22Rv1 (cell line): ENCODE results near the gene AMMECR1L.
A peak's percentile ranks its signal among the peaks of the same experiment; 100 is the strongest.

Experiments used
- H3K27ac ChIP-seq: fragments of 450-650 bp; 2 replicates; pipeline ENCODE4 v1.5.1; 2017
- ZFX ChIP-seq: fragments of 450-650 bp; IDR thresholded peaks from 2 replicates; pipeline ENCODE4 v1.6.1; 2017; ENCODE audit warnings: antibody characterized with exemption, borderline replicate concordance
- TF ChIP-seq, protein P1 (sequence below): fragments of 450-650 bp; IDR thresholded peaks from 2 replicates; pipeline ENCODE4 v1.5.1; 2017; ENCODE audit warnings: mild to moderate bottlenecking

The AMMECR1L gene

DNA sequence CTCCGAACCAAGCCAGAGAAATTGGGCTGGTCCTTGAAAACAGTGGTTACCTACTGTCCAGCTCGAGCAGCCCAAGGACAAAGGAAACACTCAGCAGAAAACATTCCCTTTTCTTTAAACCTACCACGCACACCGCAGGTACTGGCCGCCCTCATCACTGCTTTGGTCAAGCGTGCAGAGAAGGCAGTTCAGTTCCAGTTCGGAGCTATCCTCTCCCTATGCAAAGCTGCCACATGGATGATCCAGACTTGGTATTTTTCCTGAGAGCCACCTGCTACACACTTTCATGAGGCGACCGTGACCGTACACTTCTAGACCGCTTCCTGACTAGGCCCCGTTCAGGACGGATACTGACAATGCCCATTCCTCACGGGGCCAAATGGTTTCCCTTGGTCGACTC is 23.5 kb downstream of the AMMECR1L start:
- TF ChIP-seq, protein P1, sequence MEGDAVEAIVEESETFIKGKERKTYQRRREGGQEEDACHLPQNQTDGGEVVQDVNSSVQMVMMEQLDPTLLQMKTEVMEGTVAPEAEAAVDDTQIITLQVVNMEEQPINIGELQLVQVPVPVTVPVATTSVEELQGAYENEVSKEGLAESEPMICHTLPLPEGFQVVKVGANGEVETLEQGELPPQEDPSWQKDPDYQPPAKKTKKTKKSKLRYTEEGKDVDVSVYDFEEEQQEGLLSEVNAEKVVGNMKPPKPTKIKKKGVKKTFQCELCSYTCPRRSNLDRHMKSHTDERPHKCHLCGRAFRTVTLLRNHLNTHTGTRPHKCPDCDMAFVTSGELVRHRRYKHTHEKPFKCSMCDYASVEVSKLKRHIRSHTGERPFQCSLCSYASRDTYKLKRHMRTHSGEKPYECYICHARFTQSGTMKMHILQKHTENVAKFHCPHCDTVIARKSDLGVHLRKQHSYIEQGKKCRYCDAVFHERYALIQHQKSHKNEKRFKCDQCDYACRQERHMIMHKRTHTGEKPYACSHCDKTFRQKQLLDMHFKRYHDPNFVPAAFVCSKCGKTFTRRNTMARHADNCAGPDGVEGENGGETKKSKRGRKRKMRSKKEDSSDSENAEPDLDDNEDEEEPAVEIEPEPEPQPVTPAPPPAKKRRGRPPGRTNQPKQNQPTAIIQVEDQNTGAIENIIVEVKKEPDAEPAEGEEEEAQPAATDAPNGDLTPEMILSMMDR: no peak
- no peak for TF ChIP-seq ZFX
- no peak overlapping the region for H3K27ac ChIP-seq

DNA sequence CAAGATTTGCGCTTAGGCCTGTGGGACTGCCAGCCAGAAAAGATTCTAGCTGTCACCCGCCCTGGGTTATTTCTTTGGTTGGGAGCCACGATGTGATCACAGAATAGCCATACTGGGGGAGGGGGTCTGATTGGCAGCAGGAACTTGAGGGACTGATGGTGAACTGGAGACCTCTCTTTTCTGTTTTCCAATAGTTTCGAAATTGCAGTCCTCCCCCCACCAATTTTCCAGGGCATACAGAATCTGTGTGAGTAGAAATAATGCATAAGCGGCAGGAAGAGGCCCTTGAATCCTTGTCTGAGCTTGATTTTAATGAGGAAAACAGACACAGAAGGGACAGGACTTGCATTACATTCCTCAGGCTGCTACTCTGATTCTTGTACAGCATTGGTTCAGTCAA is 25.6 kb downstream of the AMMECR1L start:
- TF ChIP-seq ZFX: no peak
- TF ChIP-seq, protein P1: no peak
- peak overlapping the region; percentile 71 for H3K27ac ChIP-seq

DNA sequence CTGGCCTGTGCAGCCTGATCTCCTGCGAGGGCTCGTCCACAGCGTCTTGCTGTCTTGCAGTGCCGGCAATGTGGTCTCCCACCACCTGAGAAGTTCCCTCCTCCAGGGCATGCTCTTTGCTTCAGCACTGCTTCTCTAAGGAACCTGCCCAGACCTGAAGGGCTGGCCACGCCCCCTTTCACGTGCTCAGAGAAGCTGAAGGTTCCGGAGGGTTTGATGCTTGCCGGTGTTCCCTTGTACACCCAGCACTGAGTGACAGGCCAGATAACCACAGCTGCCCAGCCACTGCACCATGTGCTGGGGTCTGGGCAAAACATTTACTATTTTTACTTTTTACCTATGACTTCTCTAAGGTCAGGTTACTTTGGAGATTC is 26.1 kb downstream of the AMMECR1L start:
- peak overlapping the region; percentile 71 for H3K27ac ChIP-seq
- TF ChIP-seq, protein P1: no peak
- TF ChIP-seq ZFX: no peak

DNA sequence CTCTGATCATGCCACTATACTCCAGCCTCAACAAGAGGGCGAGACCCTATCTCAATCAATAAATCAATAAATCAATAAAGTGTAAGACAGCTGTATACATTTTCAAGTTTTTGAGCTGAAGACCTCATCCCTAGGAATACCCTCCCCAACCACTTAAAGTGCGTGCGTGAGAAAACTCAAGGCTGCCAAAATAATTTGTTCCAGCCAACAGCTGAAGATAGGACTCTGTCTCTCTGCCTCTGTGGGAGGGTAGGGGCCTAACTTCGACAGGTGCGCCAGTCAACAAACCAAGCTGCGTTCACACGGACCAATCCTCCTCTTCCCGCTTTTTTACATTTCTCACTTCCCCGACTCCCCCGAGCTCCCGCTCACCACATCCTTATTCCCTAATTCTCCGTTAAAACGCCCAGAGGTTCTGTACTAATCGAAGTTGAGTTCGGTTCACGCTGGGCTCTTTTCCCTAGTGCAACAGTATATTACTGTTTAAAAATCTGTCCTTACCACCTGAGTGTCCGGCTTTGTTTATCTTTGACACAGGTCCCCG is 28.4 kb downstream of the AMMECR1L start:
- TF ChIP-seq ZFX: no peak
- TF ChIP-seq, protein P1: no peak
- peak overlapping the region; percentile 71 for H3K27ac ChIP-seq

DNA sequence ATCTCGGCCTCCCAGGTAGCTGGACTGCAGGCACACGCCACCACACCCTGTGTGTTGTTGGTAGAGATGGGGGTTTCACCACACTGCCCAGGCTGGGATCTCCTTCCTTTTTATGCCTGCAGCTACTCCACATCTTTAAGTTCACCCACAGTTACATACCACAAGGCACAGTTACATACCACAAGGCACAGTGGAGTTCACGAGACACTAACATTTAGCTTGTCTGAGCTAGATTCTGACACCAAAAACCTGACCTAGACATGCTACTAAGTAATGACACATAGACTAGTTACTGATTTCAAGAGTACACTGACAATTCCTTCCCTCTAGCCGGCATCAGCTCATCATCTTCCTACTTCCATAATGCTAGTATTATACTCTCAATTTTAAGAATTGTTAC is 32.1 kb downstream of the AMMECR1L start:
- TF ChIP-seq ZFX: no peak
- TF ChIP-seq, protein P1: no peak
- no peak overlapping the region for H3K27ac ChIP-seq

DNA sequence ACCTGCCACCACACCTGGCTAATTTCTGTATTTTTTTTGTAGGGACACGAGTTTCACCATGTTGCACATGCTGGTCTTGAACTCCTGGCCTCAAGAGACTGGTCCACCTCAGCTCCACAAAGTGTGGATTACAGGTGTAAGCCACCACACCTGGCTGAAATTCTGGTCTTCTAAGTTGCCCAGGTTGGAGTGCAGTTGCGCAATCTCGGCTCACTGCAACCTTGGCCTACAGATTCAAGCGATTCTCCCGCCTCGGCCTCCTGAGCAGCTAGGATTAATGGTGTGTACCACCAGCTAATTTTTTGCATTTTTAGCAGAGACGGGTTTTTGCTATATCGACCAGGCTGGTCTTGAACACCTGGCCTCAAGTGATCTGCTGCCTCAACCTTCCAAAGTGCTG is 33.4 kb downstream of the AMMECR1L start:
- TF ChIP-seq, protein P1: no peak
- no peak for TF ChIP-seq ZFX

DNA sequence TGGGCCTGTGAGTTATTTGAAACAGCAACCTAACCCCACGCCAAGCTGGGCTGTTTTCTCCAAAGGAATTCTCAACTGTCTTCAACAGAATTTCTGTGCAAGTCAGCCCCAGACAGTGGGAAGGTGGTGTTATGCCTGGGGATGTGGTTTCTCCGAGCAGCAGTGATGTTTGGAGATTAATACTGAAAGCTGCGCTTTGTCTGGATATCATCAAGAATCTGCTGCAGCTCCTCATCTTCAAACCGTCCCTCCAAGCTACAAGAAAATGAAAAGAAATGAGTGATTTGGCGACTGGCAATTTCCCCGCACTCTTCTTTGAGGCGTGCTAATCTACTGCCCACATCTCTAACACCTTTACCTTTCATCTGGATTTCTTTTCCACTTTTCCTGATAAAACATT is 37.8 kb downstream of the AMMECR1L start:
- no peak overlapping the region for H3K27ac ChIP-seq
- no peak for TF ChIP-seq ZFX
- TF ChIP-seq, protein P1: no peak

More for the DNA sequence above, 33.4 kb downstream of the AMMECR1L start:
- H3K27ac ChIP-seq: no peak overlapping the region
